Measurements from ENCODE around the gene OLIG2.

The OLIG2 gene

DNA sequence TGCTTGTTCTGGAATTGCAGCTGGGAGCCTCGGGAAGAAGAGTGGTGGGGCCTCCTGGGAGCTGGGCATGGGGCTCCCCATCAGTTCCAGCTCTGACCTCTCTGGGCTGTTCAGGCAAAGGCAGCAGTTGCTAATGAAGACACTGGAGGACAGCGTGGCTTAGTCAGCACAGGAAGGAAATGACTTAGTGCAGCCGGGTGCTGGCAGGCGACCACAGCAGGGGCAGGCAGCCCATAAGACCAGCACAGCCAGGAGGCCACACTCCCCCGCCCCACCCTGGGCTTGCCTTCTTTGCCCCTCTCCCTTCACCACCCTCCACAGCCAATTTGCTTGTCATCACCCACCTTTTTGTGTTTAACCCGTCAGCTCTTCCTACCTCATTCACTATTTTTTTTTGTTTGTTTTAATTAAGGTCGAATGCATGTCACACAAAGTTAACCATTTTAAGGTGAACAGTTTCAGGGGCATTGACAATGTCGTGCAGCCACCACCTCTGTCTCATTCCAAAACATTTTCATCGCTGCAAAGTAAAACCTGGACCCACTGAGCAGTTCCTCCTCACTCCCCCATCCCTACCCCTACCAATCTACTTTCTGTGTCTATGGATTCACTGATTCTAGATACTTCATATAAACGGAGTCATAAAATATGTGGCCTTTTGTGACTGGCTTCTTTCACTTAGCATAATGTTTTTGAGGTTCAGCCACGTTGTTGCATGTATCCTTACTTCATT lies 10.9 kb downstream of the OLIG2 start:
- TF ChIP-seq, protein P1, sequence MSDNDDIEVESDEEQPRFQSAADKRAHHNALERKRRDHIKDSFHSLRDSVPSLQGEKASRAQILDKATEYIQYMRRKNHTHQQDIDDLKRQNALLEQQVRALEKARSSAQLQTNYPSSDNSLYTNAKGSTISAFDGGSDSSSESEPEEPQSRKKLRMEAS (IDR thresholded peaks at IDR 0.05) = no peak
- TF ChIP-seq EGR1 (IDR thresholded peaks at IDR 0.05) (no peak), EP300 (IDR thresholded peaks at IDR 0.05; ENCODE audit: borderline replicate concordance) (no peak), TAF1 (IDR thresholded peaks at IDR 0.05; ENCODE audit: low read depth) (no peak), ZBTB7A (IDR thresholded peaks at IDR 0.05; ENCODE audit: low read depth) (no peak), USF1 (IDR thresholded peaks at IDR 0.05) (no peak), TEAD4 (IDR thresholded peaks at IDR 0.05) (no peak), NFIC (IDR thresholded peaks at IDR 0.05) (no peak), YY1 (IDR thresholded peaks at IDR 0.05; ENCODE audit: low read depth) (no peak), TCF12 (IDR thresholded peaks at IDR 0.05; ENCODE audit: low read depth) (no peak)

DNA sequence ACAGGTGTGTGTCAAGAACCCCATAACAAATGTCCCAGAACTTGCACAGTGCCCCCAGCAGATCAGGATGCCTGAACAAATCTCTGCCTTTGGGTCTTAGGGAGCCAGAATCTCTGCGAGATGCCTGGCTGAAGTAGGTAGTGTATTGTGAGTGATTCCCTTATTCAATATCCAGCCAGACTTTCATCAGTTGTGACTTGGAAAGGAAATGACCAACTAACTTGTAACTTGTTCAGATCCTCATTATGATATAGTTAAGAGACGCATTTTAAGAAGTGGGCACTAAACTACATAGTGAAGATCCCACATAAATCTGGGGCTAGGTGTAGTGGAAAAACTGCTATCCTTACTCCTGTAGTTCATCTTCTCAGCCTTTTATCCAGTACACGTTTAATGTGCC lies 11.8 kb downstream of the OLIG2 start:
- TF ChIP-seq ZBTB7A (IDR thresholded peaks at IDR 0.05; ENCODE audit: low read depth) = no peak
- TF ChIP-seq, protein P1 (IDR thresholded peaks at IDR 0.05) = no peak
- no peak for TF ChIP-seq TCF12 (IDR thresholded peaks at IDR 0.05; ENCODE audit: low read depth)
- TF ChIP-seq USF1 (IDR thresholded peaks at IDR 0.05) = no peak
- TF ChIP-seq, protein P2, sequence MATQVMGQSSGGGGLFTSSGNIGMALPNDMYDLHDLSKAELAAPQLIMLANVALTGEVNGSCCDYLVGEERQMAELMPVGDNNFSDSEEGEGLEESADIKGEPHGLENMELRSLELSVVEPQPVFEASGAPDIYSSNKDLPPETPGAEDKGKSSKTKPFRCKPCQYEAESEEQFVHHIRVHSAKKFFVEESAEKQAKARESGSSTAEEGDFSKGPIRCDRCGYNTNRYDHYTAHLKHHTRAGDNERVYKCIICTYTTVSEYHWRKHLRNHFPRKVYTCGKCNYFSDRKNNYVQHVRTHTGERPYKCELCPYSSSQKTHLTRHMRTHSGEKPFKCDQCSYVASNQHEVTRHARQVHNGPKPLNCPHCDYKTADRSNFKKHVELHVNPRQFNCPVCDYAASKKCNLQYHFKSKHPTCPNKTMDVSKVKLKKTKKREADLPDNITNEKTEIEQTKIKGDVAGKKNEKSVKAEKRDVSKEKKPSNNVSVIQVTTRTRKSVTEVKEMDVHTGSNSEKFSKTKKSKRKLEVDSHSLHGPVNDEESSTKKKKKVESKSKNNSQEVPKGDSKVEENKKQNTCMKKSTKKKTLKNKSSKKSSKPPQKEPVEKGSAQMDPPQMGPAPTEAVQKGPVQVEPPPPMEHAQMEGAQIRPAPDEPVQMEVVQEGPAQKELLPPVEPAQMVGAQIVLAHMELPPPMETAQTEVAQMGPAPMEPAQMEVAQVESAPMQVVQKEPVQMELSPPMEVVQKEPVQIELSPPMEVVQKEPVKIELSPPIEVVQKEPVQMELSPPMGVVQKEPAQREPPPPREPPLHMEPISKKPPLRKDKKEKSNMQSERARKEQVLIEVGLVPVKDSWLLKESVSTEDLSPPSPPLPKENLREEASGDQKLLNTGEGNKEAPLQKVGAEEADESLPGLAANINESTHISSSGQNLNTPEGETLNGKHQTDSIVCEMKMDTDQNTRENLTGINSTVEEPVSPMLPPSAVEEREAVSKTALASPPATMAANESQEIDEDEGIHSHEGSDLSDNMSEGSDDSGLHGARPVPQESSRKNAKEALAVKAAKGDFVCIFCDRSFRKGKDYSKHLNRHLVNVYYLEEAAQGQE (IDR thresholded peaks at IDR 0.05; ENCODE audit: low read depth) = no peak
- no peak for TF ChIP-seq RAD21 (IDR thresholded peaks at IDR 0.05; ENCODE audit: low read depth)
- TF ChIP-seq YY1 (IDR thresholded peaks at IDR 0.05; ENCODE audit: low read depth) = no peak
- TF ChIP-seq EP300 (IDR thresholded peaks at IDR 0.05; ENCODE audit: borderline replicate concordance) = no peak
- no peak for TF ChIP-seq TAF1 (IDR thresholded peaks at IDR 0.05; ENCODE audit: low read depth)
- TF ChIP-seq EGR1 (IDR thresholded peaks at IDR 0.05) = no peak
- no peak for TF ChIP-seq NFIC (IDR thresholded peaks at IDR 0.05)
- no peak for TF ChIP-seq CEBPB (IDR thresholded peaks at IDR 0.05)
- no peak for TF ChIP-seq CREB1 (IDR thresholded peaks at IDR 0.05; ENCODE audit: low read depth)
- TF ChIP-seq FOXM1 (IDR thresholded peaks at IDR 0.05; ENCODE audit: borderline replicate concordance, low read depth) = no peak

- TF ChIP-seq NFIC (IDR thresholded peaks at IDR 0.05) = no peak
- TF ChIP-seq CEBPB (IDR thresholded peaks at IDR 0.05) = no peak
- TF ChIP-seq EP300 (IDR thresholded peaks at IDR 0.05; ENCODE audit: borderline replicate concordance) = no peak
- no peak for TF ChIP-seq USF1 (IDR thresholded peaks at IDR 0.05)
- TF ChIP-seq CREB1 (IDR thresholded peaks at IDR 0.05; ENCODE audit: low read depth) = no peak
- no peak for TF ChIP-seq TAF1 (IDR thresholded peaks at IDR 0.05; ENCODE audit: low read depth)
- TF ChIP-seq, protein P1 (IDR thresholded peaks at IDR 0.05) = no peak
- no peak for TF ChIP-seq EGR1 (IDR thresholded peaks at IDR 0.05)
- no peak for TF ChIP-seq ZBTB7A (IDR thresholded peaks at IDR 0.05; ENCODE audit: low read depth)
- TF ChIP-seq RAD21 (IDR thresholded peaks at IDR 0.05; ENCODE audit: low read depth) = no peak
These were observed 13.8 kb downstream of the OLIG2 start for GRCh38 chr21:33039536-33039935.

DNA sequence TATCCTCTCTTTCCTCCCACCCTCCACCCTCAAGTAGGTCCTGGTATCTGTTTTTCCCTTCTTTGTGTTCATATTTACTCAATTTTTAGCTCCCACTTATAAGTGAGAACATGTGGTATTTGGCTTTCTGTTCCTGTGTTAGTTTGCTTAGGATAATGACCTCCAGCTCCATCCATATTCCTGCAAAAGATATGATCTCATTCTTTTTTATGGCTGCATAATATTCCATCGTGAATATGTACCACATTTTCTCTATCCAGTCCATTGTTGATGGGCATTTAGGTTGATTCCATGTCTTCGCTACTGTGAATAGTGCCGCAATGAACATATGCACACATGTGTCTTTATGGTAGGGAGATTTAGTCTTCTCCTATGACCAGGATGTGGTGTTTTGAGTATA lies 14.5 kb downstream of the OLIG2 start:
- TF ChIP-seq TCF12 (IDR thresholded peaks at IDR 0.05; ENCODE audit: low read depth) (no peak), TEAD4 (IDR thresholded peaks at IDR 0.05) (no peak), FOXM1 (IDR thresholded peaks at IDR 0.05; ENCODE audit: borderline replicate concordance, low read depth) (no peak), USF1 (IDR thresholded peaks at IDR 0.05) (no peak), NFIC (IDR thresholded peaks at IDR 0.05) (no peak), RAD21 (IDR thresholded peaks at IDR 0.05; ENCODE audit: low read depth) (no peak), TAF1 (IDR thresholded peaks at IDR 0.05; ENCODE audit: low read depth) (no peak), CREB1 (IDR thresholded peaks at IDR 0.05; ENCODE audit: low read depth) (no peak), EP300 (IDR thresholded peaks at IDR 0.05; ENCODE audit: borderline replicate concordance) (no peak), EGR1 (IDR thresholded peaks at IDR 0.05) (no peak), CEBPB (IDR thresholded peaks at IDR 0.05) (no peak), ZBTB7A (IDR thresholded peaks at IDR 0.05; ENCODE audit: low read depth) (no peak), YY1 (IDR thresholded peaks at IDR 0.05; ENCODE audit: low read depth) (no peak)
- TF ChIP-seq, protein P2 (IDR thresholded peaks at IDR 0.05; ENCODE audit: low read depth) = no peak
- TF ChIP-seq, protein P1 (IDR thresholded peaks at IDR 0.05) = no peak

Data from Ishikawa (cell line).